Keratinocyte (primary cell): ENCODE data around the gene TBCA.

Experiments
- EZH2 ChIP-seq: IDR thresholded peaks from one replicate; pipeline ENCODE4 v1.6.1; 2012; ENCODE audit warnings: inconsistent platforms, mild to moderate bottlenecking, low read length, moderate library complexity
- TF ChIP-seq, protein P1 (sequence below), 3 experiments: IDR thresholded peaks in 1 of 3; conservative IDR thresholded peaks in 1 of 3; optimal IDR thresholded peaks in 1 of 3; 2 replicates in 2 of 3; 3 replicates in 1 of 3; pipeline versions ENCODE3 to v1.5.1; 2011; ENCODE audit warnings: low read length in 3 of 3, mild to moderate bottlenecking in 3 of 3, moderate library complexity in 2 of 3, control low read depth in 1 of 3, inconsistent platforms in 1 of 3; ENCODE audit not compliant: insufficient read depth in 2 of 3; ENCODE audit errors: extremely low read depth in 1 of 3

DNA sequence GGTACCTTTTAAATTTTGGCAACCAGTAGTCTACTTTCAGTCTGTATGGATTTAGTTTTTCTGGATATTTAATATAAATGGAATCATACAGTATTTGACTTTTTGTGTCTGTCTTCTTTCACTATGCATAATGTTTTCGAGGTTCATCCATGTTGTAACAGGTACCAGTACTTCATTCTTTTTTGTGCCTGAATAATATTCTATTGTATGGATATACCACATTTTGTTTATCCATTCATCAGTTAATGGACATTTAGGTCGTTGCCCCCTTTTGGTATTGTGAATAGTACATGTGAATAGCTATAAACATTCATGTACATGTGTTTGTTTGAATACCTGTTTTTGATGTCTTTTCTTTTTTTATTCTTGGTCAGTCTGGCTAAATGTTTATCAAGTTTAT, 19.1 kb upstream of the TBCA start:
- TF ChIP-seq, protein P1, sequence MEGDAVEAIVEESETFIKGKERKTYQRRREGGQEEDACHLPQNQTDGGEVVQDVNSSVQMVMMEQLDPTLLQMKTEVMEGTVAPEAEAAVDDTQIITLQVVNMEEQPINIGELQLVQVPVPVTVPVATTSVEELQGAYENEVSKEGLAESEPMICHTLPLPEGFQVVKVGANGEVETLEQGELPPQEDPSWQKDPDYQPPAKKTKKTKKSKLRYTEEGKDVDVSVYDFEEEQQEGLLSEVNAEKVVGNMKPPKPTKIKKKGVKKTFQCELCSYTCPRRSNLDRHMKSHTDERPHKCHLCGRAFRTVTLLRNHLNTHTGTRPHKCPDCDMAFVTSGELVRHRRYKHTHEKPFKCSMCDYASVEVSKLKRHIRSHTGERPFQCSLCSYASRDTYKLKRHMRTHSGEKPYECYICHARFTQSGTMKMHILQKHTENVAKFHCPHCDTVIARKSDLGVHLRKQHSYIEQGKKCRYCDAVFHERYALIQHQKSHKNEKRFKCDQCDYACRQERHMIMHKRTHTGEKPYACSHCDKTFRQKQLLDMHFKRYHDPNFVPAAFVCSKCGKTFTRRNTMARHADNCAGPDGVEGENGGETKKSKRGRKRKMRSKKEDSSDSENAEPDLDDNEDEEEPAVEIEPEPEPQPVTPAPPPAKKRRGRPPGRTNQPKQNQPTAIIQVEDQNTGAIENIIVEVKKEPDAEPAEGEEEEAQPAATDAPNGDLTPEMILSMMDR (optimal IDR thresholded peaks at IDR 0.05 in 1 of 3, IDR thresholded peaks at IDR 0.05 in 1 of 3, conservative IDR thresholded peaks at IDR 0.05 in 1 of 3; ENCODE audit: extremely low read depth in 1 of 3, insufficient read depth in 2 of 3, low read length in 3 of 3), result no peak
- no peak for TF ChIP-seq EZH2
